Measurements from ENCODE around the gene CDK14.

DNA sequence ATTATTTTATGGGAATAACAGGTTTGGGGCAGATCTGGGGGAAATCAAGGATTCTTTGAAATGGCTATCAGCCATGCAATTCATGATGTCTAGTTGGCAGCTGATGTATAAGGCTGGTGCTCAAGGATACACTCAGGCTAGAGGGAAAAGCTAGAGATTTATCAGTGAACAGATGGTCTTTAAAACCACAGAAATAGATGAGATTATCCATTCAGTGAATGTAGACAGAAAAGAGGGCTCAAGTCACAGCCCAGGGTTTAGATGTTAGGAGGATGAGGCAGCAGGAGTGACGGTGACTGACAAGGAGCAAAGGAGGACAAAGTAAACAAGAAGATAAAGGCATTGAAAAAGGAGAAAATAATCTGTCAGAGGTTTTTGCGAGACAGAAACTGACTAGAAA is 238.7 kb downstream of the CDK14 start:
- TF ChIP-seq CTCF (conservative IDR thresholded peaks at IDR 0.05) (no peak), EZH2 (IDR thresholded peaks at IDR 0.05; ENCODE audit: low read depth) (no peak)
